GM08714 (cell line): Measurements from ENCODE around the gene IRF5.
"Not testable (repeated sequence)": the region's sequence is repeated elsewhere in the genome, so short reads cannot be mapped to it uniquely, and the experiment has no call there.

Experiments used
- H3K4me3 ChIP-seq: fragments of 200-500 bp; sonication (Bioruptor generic); 2 replicates; pipeline ENCODE4 v1.5.1; 2014; ENCODE audit warnings: mild to moderate bottlenecking, low read length, inconsistent platforms
- ZNF274 ChIP-seq: IDR thresholded peaks from 2 replicates; pipeline ENCODE4 v1.6.1; 2012; ENCODE audit warnings: mild to moderate bottlenecking, low read depth, low read length

Gene IRF5

GRCh38 chr7:128934361-128935341 lies 3.1 kb upstream of the IRF5 start:
- H3K4me3 ChIP-seq: no peak overlapping the region; the same call in 1 of the 2 replicates
- TF ChIP-seq ZNF274: no peak

- H3K4me3 ChIP-seq: no peak overlapping the region
- no peak for TF ChIP-seq ZNF274
These were observed 2.4 kb upstream of the IRF5 start for GRCh38 chr7:128935342-128935730.

DNA sequence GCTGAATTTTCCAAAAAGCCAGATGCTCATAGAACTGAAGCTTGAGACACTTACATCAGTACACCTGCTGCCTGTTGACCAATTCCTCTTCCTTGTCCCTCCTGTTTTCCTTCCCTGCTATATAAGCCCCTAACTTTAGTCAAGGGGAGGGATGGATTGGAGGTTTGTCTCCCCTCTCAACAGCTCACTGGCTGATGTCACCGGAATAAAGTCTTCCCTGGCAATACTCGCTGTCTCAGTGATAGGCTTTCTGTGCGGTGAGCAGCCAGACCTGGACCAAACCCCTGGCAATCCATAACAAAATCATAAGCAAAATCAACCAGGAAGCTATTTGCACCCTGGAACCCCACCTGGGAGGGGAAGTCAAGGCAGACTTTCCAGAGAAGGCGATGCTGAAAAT lies 929 bp upstream of the IRF5 start:
- H3K4me3 ChIP-seq: peak overlapping the region; percentile 87; the same call in 1 of the 2 replicates
- no peak for TF ChIP-seq ZNF274

GRCh38 chr7:128937271-128937646 lies 468 bp upstream of the IRF5 start:
- peak overlapping the region; percentile 87; the same call in 1 of the 2 replicates for H3K4me3 ChIP-seq
- TF ChIP-seq ZNF274: no peak

DNA sequence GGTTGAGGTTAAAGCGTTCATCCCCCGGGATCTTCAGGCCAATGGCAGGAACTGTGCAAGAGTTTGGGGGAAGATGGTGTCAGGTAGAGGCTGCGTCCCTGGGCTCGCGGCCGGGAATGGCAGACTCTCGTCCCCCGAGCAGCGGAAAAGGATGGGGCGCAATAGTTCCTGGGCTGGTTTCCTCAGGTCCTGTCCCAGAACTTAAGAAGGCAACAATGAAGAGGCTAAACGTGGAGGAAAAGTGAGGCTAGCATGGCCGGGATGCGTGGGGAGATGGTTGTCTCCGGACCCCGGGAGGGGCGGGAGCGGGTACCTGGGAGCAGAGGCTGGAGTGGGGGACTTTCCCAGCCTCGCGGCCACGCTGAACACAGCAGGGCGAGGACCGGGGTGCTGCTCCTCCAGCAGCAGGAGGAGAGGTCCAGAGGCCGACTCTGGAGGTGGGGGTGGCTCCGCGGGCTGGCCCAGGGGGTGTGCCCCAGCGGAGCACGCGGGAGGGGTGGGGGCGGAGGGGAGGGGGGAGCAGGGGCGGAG lies 882 bp downstream of the IRF5 start:
- peak overlapping the region; percentile 87 for H3K4me3 ChIP-seq
- no peak for TF ChIP-seq ZNF274

DNA sequence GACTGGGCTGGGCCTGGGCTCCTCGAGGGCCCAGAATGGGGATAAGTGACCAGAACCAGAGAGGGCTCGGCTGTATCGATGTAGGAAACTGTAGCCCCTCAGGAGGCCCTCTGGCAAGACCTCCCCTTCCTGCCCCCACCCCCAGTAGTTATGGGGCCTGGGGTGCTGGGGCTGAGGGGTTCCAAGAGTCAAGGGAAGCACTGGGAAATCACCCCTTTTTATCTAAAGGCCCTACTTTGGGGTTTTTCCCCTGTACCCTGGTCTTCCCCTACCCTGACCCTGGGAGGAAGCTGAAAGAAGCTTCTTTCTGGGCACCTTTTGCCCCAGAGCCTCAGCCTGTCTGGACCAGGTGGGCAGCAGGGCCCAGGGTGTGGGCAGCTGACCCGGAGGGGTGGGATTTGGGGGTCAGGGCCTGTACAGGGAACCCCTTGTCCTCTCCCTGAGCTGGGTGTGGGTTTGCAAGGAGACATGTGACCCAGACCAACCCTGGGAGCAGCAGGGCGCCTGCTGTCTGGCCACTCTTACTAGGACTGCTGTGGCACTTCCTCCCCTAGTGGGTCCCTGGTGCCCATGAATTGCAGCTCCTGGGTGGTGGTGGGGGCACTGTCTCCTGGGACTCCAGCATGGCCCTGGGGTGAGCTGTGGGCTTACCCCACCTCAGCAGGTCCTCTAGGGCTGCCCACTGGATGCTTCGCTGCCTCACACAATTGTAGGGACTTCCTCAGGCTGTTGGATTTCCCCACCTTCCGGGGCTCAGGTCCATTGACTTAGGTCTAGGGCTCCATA lies 1.5 kb downstream of the IRF5 start:
- no peak for TF ChIP-seq ZNF274
- peak overlapping the region; percentile 56; the same call in 1 of the 2 replicates for H3K4me3 ChIP-seq

- no peak for TF ChIP-seq ZNF274
- H3K4me3 ChIP-seq: peak overlapping the region; percentile 56; the same call in 1 of the 2 replicates
These were observed 2.2 kb downstream of the IRF5 start for GRCh38 chr7:128939861-128940410.

- no peak for TF ChIP-seq ZNF274
- peak overlapping the region; percentile 57; the same call in 1 of the 2 replicates for H3K4me3 ChIP-seq
These were observed 3.0 kb downstream of the IRF5 start for GRCh38 chr7:128940494-128941322.

GRCh38 chr7:128941323-128941890 lies 3.7 kb downstream of the IRF5 start:
- no peak for TF ChIP-seq ZNF274
- peak overlapping the region; percentile 57; the same call in 1 of the 2 replicates for H3K4me3 ChIP-seq

DNA sequence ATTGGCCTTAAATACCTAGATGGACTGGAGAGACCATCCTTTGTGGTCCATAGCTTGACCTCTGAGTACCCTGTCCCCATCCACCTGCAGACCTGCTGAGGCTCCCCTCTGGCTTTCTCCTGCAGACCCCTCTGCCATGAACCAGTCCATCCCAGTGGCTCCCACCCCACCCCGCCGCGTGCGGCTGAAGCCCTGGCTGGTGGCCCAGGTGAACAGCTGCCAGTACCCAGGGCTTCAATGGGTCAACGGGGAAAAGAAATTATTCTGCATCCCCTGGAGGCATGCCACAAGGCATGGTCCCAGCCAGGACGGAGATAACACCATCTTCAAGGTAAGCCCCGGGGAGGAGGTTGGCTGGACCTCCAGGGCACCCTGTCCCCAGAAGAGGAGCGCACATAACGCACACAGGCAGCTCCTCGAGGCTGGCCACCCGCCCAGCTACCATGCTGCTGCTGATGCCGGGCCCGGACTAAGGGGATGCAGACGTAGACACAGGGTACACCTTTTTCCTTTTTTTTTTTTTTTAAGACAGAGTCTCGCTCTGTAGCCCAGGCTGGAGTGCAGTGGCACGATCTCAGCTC lies 4.3 kb downstream of the IRF5 start:
- H3K4me3 ChIP-seq: peak overlapping the region; percentile 57; the same call in 1 of the 2 replicates
- no peak for TF ChIP-seq ZNF274

GRCh38 chr7:128943251-128943650 lies 5.5 kb downstream of the IRF5 start:
- not testable (repeated sequence) for H3K4me3 ChIP-seq

GRCh38 chr7:128944487-128945236 lies 6.9 kb downstream of the IRF5 start:
- TF ChIP-seq ZNF274: no peak
- no peak overlapping the region for H3K4me3 ChIP-seq
